HG03575 (cell line): Measurements from ENCODE around the gene SELP.
"Not testable (repeated sequence)": the region's sequence is repeated elsewhere in the genome, so short reads cannot be mapped to it uniquely, and the experiment has no call there.

Experiments
- ATAC-seq: cut with Tn5 transposase; IDR thresholded peaks from one replicate; pipeline ENCODE4 v1.9.1; 2021; ENCODE audit not compliant: unreplicated experiment, insufficient number of reproducible peaks, low FRiP score; ENCODE audit errors: extremely low read depth

Gene SELP

GRCh38 chr1:169630006-169630405 lies at the start of gene SELP:
TSS of gene SELP (minus strand) at chr1:169630124. CDS start at chr1:169630074, 50 bp downstream.
- ATAC-seq, result no peak

DNA sequence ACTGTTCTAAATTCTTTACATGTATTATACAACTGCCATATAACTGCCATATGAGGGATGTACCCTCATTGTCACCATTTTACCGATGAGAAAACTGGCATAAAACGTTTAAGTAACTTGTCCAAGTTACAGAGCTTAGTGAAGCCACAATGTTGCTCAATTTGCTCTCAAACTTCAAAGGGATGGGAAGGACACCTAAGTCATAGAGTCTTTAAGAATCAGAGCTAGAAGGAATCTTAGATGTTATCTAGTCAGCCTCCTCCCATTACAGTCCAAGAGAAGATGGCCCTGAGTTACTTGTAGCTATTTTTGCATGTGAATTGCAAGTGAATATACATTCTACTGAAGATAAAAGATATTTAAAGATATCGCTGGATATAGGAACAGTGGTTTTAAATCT lies 49.8 kb upstream of the SELP start:
- ATAC-seq, result no peak

DNA sequence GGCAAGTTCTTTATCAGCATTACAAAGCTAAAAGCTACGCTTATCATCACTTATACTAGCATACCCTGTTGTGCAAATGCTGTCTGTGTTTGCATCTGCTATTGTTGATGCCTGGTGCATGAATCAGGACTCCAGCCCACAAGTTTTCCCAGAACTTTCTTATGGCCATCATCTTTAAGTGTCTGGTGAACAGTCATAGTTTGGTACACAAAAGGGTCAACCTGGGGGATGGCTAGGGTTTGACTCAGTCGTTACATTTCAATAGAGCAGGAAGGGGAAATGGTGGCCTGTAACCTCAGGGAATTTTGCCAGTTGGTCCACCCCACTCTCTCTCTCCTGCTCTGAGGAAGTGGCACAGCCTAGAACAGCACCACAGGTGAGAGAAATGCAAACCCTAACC lies 46.1 kb upstream of the SELP start:
- ATAC-seq, result no peak

- no peak for ATAC-seq
Measured at GRCh38 chr1:169670836-169671235, 40.9 kb upstream of the SELP start.

DNA sequence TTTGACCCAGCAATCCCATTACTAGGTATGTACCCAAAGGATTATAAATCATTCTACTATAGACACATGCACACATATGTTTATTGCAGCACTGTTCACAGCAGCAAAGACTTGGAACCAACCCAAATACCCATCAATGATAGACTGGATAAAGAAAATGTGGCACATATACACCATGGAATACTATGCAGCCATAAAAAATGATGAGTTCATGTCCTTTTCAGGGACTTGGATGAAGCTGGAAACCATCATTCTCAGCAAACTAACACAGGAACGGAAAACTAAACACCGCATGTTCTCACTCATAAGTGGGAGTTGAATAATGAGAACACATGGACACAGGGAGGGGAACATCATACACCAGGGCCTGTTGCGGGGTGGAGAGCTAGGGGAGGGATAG lies 40.3 kb upstream of the SELP start:
- ATAC-seq, result not testable (repeated sequence)

DNA sequence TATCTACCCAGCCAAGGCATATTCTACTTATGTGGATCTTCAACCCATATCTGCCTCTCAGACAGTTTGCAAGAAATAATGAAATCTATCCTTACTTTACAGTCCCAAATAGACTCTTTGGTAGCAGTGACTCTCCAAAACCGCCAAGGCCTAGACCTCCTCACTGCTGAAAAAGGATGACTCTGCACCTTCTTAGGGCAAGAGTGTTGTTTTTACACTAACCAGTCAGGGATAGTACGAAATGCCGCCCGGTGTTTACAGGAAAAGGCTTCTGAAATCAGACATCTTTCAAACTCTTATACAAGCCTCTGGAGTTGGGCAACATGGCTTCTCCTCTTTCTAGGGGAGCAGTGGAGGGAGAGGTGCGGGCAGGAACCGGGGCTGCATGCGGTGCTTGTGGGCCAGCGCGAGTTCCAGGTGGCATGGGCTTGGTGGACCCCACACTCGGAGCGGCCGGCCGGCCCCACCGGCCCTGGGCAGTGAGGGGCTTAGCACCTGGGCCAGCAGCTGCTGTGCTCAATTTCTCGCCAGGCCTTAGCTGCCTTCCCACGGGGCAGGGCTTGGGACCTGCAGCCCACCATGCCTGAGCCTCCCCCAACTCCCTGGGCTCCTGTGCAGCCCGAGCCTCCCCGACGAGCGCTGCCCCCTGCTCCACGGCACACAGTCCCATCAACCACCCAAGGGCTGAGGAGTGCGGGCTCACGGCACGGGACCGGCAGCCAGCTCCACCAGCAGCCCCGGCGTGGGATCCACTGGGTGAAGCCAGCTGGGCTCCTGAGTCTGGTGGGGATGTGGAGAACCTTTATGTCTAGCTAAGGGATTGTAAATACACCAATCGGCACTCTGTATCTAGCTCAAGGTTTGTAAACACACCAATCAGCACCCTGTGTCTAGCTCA lies 38.0 kb upstream of the SELP start:
- not testable (repeated sequence) for ATAC-seq

DNA sequence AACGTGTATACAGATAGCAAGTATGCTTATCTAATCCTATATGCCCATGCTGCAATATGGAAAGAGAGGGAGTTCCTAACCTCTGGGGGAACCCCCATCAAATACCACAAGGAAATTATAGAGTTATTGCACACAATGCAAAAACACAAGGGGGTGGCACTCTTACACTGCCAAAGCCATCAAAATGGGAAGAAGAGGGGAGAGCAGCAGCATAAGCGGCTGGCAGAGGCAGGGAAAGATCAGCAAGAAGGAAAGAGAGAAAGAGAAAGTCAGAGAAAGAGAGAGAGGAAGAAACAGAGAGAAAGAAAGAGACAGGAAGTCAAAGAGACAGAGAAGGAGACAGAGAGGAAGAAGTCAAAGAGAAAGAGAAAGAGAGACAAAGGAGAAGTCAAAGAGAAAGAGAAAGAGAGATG lies 37.3 kb upstream of the SELP start:
- ATAC-seq, result not testable (repeated sequence)

- ATAC-seq, result not testable (repeated sequence)
Measured at GRCh38 chr1:169662680-169663079, 32.8 kb upstream of the SELP start.

DNA sequence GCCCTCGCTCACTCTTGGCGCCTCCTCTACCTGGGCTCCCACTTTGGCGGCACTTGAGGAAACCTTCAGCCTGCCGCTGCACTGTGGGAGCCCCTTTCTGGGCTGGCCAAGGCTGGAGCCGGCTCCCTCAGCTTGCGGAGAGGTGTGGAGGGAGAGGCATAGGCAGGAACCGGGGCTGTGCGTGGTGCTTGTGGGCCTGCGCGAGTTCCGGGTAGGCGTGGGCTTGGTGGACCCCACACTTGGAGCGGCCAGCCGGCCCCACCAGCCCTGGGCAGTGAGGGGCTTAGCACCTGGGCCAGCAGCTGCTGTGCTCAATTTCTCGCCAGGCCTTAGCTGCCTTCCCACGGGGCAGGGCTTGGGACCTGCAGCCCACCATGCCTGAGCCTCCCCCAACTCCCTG lies 31.1 kb upstream of the SELP start:
- not testable (repeated sequence) for ATAC-seq

DNA sequence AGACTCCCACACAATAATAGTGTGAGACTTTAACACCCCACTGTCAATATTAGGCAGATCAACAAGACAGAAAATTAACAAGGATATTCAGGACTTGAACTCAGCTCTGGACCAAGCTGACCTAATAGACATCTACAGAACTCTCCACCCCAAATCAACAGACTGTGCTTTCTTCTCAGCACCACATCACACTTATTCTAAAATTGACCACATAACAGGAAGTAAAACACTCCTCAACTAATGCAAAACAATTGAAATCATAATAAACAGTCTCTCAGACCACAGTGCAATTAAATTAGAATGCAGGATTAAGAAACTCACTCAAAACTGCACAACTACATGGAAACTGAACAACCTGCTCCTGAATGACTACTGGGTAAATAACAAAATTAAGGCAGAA lies 28.9 kb upstream of the SELP start:
- ATAC-seq, result not testable (repeated sequence)

- no peak for ATAC-seq
Measured at GRCh38 chr1:169653873-169654272, 23.9 kb upstream of the SELP start.

DNA sequence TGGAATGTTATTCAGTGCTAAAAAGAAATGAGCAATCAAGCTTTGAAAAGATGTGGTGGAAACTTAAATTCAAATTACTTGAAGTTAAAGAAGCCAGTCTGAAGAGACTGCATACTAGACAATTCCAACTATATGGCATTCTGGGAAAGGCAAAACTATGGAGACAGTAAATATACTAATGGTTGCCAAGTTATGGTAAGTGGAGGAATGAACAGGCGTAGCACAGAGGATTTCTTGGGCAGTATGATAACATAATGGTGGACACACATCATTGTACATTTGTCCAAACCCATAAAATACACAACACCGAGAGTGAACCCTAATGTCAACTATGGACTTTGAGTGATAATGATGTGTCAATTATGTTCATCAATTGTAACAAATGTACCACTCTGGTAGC lies 21.1 kb upstream of the SELP start:
- ATAC-seq, result no peak

- ATAC-seq, result no peak
Measured at GRCh38 chr1:169650551-169650950, 20.6 kb upstream of the SELP start.

GRCh38 chr1:169648709-169649108 lies 18.8 kb upstream of the SELP start:
- no peak for ATAC-seq

GRCh38 chr1:169648187-169648586 lies 18.3 kb upstream of the SELP start:
- ATAC-seq, result no peak

- no peak for ATAC-seq
Measured at GRCh38 chr1:169647512-169647911, 17.6 kb upstream of the SELP start.

DNA sequence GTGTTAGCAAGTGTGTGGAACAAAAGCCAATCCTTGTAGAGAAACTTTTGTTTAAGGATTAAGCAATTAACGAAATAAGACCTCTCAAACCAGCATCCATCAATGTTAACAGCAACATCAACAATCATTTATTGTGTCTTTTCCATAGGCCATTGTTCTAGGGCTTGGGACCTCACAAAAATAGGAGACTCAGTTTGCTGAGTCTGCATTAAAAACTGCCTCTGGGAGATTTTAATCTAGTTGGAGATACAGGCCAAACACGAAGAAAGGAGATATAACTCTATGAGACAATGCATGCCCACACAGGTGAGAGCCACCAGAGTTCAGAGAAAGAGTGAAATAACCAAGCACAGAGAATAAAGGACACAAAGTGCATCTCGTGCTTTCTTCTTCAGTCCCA lies 14.4 kb upstream of the SELP start:
- no peak for ATAC-seq

- ATAC-seq, result no peak
Measured at GRCh38 chr1:169634877-169635276, 5.0 kb upstream of the SELP start.

- ATAC-seq, result no peak
Measured at GRCh38 chr1:169634145-169634544, 4.2 kb upstream of the SELP start.

GRCh38 chr1:169631249-169631648 lies 1.3 kb upstream of the SELP start:
- no peak for ATAC-seq

- ATAC-seq, result no peak
Measured at GRCh38 chr1:169624912-169625311, 5.0 kb downstream of the SELP start.
